GM12891 (cell line): ENCODE measurements around the gene ARID4B. TPM values are rescaled to one million over a fixed set of nuclear protein-coding genes. Genes with fewer than 3 reads are reported as not detected.
A peak's percentile ranks its signal among the peaks of the same experiment; 100 is the strongest.
"Not testable (repeated sequence)": the region's sequence is repeated elsewhere in the genome, so short reads cannot be mapped to it uniquely, and the experiment has no call there.

Source experiments
- DNase-seq: peaks from one replicate; pipeline ENCODE4 v3.0.0; 2011; ENCODE audit warnings: low spot score; ENCODE audit not compliant: insufficient read length
- FAIRE-seq: peaks from 2 replicates; lab custom pipeline; 2011; peaks lifted over from hg19 to GRCh38; lab: Jason Lieb, UNC
- PAX5 ChIP-seq: IDR thresholded peaks from 2 replicates; pipeline ENCODE4 v1.6.1; 2011; ENCODE audit warnings: low read length, moderate library complexity, mild to moderate bottlenecking; ENCODE audit not compliant: insufficient read depth, severe bottlenecking
- POLR2A ChIP-seq: IDR thresholded peaks from 2 replicates; pipeline ENCODE4 v1.6.1; 2011; ENCODE audit warnings: low read depth, low read length, control low read depth
- POLR2AphosphoS5 ChIP-seq: IDR thresholded peaks from 2 replicates; pipeline ENCODE4 v1.6.1; 2011; ENCODE audit warnings: low read depth, low read length, control low read depth
- POU2F2 ChIP-seq: IDR thresholded peaks from 2 replicates; pipeline ENCODE4 v1.6.1; 2011; ENCODE audit warnings: low read depth, mild to moderate bottlenecking, control low read depth, low read length, moderate library complexity
- SPI1 ChIP-seq: IDR thresholded peaks from 2 replicates; pipeline ENCODE4 v1.6.1; 2011; ENCODE audit warnings: low read depth, low read length, control low read depth
- TAF1 ChIP-seq: IDR thresholded peaks from 2 replicates; pipeline ENCODE4 v1.6.1; 2011; ENCODE audit warnings: low read depth, low read length, control low read depth
- polyA plus RNA-seq: library from polyadenylated mRNA; unstranded; fragments of >200 nt; gene quantifications from one replicate; pipeline ENCODE4 v1.2.1, GENCODE V29; 2012; ENCODE audit warnings: low read depth, missing spikeins, inconsistent platforms; ENCODE audit not compliant: missing spikeins

ARID4B gene, protein sequence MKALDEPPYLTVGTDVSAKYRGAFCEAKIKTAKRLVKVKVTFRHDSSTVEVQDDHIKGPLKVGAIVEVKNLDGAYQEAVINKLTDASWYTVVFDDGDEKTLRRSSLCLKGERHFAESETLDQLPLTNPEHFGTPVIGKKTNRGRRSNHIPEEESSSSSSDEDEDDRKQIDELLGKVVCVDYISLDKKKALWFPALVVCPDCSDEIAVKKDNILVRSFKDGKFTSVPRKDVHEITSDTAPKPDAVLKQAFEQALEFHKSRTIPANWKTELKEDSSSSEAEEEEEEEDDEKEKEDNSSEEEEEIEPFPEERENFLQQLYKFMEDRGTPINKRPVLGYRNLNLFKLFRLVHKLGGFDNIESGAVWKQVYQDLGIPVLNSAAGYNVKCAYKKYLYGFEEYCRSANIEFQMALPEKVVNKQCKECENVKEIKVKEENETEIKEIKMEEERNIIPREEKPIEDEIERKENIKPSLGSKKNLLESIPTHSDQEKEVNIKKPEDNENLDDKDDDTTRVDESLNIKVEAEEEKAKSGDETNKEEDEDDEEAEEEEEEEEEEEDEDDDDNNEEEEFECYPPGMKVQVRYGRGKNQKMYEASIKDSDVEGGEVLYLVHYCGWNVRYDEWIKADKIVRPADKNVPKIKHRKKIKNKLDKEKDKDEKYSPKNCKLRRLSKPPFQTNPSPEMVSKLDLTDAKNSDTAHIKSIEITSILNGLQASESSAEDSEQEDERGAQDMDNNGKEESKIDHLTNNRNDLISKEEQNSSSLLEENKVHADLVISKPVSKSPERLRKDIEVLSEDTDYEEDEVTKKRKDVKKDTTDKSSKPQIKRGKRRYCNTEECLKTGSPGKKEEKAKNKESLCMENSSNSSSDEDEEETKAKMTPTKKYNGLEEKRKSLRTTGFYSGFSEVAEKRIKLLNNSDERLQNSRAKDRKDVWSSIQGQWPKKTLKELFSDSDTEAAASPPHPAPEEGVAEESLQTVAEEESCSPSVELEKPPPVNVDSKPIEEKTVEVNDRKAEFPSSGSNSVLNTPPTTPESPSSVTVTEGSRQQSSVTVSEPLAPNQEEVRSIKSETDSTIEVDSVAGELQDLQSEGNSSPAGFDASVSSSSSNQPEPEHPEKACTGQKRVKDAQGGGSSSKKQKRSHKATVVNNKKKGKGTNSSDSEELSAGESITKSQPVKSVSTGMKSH (N-terminal part only)
- 17.9 TPM for polyA plus RNA-seq

DNA sequence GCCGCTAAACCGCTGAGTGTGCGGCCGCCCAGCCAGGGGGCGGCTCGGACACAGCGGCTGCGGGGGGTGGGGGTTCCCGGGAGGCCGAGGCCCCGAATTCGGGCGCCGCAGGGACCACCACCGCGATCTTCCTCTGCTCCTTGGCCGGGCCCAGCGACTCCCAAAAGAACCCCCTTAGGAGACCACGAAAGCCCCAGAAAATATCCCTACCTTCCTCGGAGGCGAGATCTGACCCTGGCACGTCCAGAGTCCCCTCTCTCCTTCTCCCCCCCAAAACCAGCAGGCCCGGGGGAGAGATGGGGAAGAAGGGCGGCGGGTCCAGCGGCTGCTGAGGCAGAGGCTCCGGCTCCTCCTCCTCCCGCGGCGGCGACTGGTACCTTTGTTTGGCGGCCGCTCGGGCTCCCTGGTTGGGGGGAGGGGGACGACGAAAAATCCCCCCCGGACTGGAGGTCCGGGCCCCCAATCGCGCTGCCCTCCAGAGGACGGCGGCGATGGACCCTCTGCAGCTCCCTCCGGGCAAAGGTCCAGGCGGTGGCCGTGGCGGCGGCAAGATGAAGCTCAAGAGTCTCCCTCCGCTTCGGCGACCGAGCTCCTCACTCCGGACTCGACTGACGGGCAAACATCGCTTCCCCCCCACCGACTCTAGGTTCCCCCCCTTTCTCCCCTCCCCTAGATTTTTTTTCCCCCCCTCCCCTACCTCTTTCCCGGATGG, at the start of gene ARID4B:
ARID4B (minus strand) TSS at position 621 of the 712 bp plus-strand sequence. CDS start 1,260 bp downstream, outside the sequence.
- TF ChIP-seq TAF1 (peak; percentile 79; the same call in 1 of the 2 replicates), PAX5 (no peak)
- FAIRE-seq (no peak), DNase-seq (peak; percentile 65)

DNA sequence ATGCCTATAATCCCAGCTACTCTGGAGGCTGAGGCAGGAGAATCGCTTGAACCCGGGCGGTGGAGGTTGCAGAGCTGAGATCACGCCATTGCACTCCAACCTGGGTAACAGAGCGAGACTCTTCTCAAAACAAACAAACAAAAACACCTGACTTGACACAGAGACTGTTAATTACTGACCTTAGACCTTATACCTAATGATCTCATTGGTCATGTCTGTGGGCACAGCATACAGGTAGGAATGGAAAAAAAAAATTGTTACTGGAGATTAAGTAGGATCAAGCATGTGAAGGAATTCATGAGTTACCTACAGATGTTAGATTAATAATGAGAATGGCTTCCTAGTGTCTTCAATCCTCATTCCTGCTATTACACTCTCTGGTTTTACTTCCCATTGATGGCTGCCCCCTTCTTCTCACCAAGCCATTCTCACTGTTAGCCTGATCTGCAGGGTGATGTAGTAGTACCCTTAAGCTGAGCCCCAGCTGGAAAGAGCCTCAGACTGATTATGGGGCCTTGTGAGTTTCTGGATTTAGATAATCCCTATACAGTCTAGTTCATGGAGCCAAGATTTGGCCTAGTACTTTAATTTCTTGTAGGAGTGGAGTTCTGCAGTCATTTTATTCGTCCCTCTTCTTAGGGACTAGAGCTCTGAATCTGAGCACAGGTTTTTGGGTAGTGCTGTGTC, 48.1 kb upstream of the ARID4B start:
- TF ChIP-seq POLR2A (no peak), SPI1 (no peak), PAX5 (no peak), POU2F2 (no peak), POLR2AphosphoS5 (no peak), TAF1 (no peak)
- no peak for FAIRE-seq
- DNase-seq: no peak

DNA sequence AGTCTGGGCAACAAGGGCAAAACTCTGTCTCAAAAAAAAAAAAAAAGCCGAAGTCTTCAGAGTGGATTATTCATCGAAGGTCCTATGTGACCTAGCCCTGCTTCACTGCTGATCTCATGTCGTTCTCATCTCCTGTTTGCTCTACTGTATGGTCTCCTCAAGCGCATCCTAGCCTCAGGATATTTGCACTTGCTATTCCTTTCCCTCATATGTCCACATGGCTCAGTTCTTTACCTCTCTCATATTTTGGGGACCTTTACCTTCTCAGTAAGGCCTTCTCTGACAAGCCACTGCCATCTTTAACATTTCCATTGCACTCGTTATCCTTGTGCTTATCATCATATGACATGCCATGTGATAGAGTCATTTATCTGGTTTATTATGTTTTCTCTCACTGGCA, 41.8 kb upstream of the ARID4B start:
- TF ChIP-seq TAF1: no peak
- TF ChIP-seq POLR2A: no peak
- TF ChIP-seq POLR2AphosphoS5: no peak
- TF ChIP-seq POU2F2: no peak
- no peak for TF ChIP-seq SPI1
- no peak for TF ChIP-seq PAX5
- no peak for DNase-seq
- FAIRE-seq: no peak

DNA sequence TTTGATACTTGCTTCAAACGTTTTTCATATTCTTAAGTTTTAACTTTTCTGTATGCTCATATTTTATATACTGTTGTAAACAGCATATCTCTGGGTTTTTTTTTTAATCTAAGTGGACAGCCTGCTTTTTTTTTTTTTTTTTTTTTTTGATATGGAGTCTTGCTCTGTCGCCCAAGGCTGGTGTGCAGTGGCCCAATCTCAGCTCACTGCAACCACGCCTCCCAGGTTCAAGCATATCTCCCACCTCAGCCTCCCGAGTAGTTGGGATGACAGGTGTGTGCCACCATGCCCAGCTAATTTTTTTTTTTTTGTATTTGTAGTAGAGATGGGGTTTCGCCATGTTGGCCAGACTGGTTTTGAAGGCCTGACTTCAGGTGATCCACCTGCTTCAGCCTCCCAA, 40.4 kb upstream of the ARID4B start:
- FAIRE-seq: no peak
- DNase-seq: no peak
- no peak for TF ChIP-seq POLR2A
- no peak for TF ChIP-seq PAX5
- no peak for TF ChIP-seq POLR2AphosphoS5
- TF ChIP-seq POU2F2: no peak
- no peak for TF ChIP-seq TAF1
- TF ChIP-seq SPI1: no peak

DNA sequence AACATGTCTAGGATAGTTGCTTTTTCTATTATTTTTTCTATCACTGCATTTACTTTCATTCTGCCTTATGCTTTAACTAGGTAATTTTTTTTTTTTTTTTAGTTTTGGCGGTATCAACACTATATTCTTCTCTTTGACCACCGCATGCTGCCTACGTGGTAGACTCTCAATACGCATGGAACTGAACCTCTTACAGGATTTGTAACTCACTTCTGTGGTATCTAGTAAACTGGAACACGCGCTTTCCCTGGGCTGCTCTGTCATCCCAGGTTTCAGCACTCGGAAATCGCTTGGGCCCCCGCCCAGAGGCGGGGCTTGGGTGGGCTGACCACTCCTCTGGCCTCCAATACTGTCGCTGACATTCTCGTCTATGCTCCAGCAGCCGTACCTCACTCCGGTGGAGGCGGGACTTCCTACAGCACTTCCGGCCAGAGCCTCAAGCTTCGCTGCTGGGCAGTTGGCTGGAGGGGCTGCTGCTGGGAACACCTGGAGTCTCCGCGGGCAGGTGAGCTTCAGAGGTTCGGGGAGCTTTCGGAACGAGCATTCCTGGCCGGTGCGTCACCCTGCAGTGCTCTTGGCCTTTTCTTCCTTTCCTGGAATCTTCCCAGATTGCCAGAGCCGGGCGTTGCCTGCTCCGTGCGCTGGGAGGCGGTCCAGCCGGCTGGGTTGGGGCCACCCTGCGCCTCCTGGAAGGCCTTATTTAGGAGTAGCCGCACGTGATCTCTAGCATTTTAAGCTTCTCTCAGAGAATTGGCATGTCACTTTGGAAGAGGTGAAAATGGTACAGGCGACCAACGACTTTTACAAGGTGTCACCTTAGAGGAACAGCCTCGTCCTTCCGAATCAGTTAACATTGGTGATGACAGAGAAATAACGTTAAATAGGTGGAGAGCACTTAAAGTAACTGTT, 39.3 kb upstream of the ARID4B start, which contains the start of gene TBCE:
TBCE (plus strand) TSS at position 428 of the 909 bp plus-strand sequence. CDS start 12,623 bp downstream, outside the sequence.
- DNase-seq (peak; percentile 89), FAIRE-seq (peak; percentile 98)

DNA sequence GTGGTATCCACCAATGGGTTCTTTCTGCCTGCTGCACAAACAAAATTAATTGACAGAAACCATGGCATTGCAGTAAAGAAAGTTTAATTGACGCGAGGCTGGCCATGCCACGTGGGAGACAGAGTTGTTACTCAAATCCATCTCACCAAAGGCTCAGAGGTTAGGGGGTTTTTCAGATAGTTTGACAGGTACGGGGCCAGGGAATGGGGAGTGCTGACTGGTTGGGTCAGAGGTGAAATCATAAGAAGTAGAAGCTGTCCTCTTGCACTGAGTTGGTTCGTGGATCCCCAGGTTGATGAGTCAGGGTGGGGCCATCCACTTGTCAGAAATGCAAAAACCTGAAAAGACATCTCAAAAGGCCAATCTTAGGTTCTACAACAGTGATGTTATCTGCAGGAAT, 38.3 kb upstream of the ARID4B start:
- TF ChIP-seq POU2F2: no peak
- DNase-seq: no peak
- no peak for FAIRE-seq

More for the DNA sequence above, 39.3 kb upstream of the ARID4B start, which contains the start of gene TBCE:
- TF ChIP-seq POU2F2 (no peak), PAX5 (no peak), POLR2A (peak; percentile 89), TAF1 (peak; percentile 75), SPI1 (peak; percentile 41), POLR2AphosphoS5 (peak; percentile 92)

DNA sequence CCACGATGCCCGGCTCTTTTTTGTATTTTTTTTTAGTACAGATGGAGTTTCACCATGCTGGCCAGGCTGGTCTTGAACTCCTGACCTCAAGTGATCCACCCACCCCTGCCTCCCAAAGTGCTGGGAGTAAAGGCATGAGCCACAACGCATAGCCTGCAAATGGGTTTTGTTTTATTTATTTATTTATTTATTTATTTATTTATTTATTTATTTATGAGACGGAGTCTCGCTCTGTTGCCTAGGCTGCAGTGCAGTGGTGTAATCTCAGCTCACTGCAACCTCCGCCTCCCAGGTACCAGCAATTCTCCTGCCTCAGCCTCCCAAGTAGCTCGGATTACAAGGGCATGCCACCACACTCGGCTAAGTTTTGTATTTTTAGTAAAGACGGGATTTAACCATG, 36.2 kb upstream of the ARID4B start:
- not testable (repeated sequence) for DNase-seq, FAIRE-seq

DNA sequence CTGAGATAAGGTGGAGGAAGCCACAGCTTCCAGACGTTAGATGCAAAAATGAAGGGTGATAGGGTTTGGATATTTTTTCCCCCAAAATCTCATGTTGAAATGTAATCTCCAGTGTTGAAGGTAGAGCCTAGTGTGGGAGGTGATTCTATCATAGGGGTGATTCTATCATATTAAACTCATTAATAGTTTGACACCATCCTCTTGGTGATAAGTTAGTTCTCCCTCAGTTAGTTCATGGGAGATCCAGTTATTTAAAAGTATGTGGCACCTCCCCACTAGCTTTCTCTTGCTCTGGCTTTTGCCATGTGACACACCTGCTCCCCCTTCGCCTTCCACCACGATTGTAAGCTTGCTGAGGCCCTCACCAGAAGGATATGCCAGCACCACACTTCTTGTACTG, 30.9 kb upstream of the ARID4B start:
- no peak for DNase-seq
- FAIRE-seq: no peak
- TF ChIP-seq POLR2A: no peak
- no peak for TF ChIP-seq SPI1
- no peak for TF ChIP-seq POU2F2
- no peak for TF ChIP-seq TAF1
- no peak for TF ChIP-seq PAX5
- no peak for TF ChIP-seq POLR2AphosphoS5
